NCI-H187 (cell line): Measurements from ENCODE around the gene CENPC.
"Not testable (repeated sequence)": the region's sequence is repeated elsewhere in the genome, so short reads cannot be mapped to it uniquely, and the experiment has no call there.

ENCODE experiments used
- DNase-seq, 2 experiments: peaks; one replicate each; lab custom pipeline; 2025; lab: John Stamatoyannopoulos, UW

The CENPC gene

GRCh38 chr4:67545199-67546003, at the start of gene CENPC:
Gene CENPC (minus strand): TSS chr4:67545503. CDS start chr4:67545355, 148 bp downstream.
- peak; percentile 95 to 98 for DNase-seq

GRCh38 chr4:67593741-67594175, 48.5 kb upstream of the CENPC start:
- DNase-seq, result no peak

GRCh38 chr4:67587156-67587555, 41.9 kb upstream of the CENPC start:
- no peak for DNase-seq

GRCh38 chr4:67584496-67584895, 39.2 kb upstream of the CENPC start:
- no peak for DNase-seq

- DNase-seq, result no peak
Measured at GRCh38 chr4:67581913-67582312, 36.6 kb upstream of the CENPC start.

GRCh38 chr4:67581208-67581857, 36.0 kb upstream of the CENPC start:
- DNase-seq, result no peak

- no peak for DNase-seq
Measured at GRCh38 chr4:67580577-67580976, 35.3 kb upstream of the CENPC start.

GRCh38 chr4:67576538-67576937, 31.2 kb upstream of the CENPC start:
- DNase-seq, result no peak

- no peak for DNase-seq
Measured at GRCh38 chr4:67576059-67576466, 30.8 kb upstream of the CENPC start.

- peak; percentile 57 to 72 for DNase-seq
Measured at GRCh38 chr4:67575232-67576058, 30.1 kb upstream of the CENPC start.

GRCh38 chr4:67573193-67573592, 27.9 kb upstream of the CENPC start:
- DNase-seq, result no peak

GRCh38 chr4:67571975-67572374, 26.7 kb upstream of the CENPC start:
- no peak for DNase-seq

GRCh38 chr4:67570537-67570936, 25.2 kb upstream of the CENPC start:
- no peak for DNase-seq

GRCh38 chr4:67568820-67569219, 23.5 kb upstream of the CENPC start:
- DNase-seq, result no peak

GRCh38 chr4:67566335-67566734, 21.0 kb upstream of the CENPC start:
- no peak for DNase-seq

- no peak for DNase-seq
Measured at GRCh38 chr4:67565284-67565683, 20.0 kb upstream of the CENPC start.

GRCh38 chr4:67558493-67558892, 13.2 kb upstream of the CENPC start, which contains the start of gene STAP1:
Gene STAP1 (plus strand): TSS chr4:67558727. CDS start chr4:67558810, 83 bp downstream.
- DNase-seq, result no peak

- no peak for DNase-seq
Measured at GRCh38 chr4:67556436-67556835, 11.1 kb upstream of the CENPC start.

- DNase-seq, result no peak
Measured at GRCh38 chr4:67555447-67555846, 10.1 kb upstream of the CENPC start.

- DNase-seq, result no peak
Measured at GRCh38 chr4:67554096-67554495, 8.8 kb upstream of the CENPC start.

- DNase-seq, result not testable (repeated sequence)
Measured at GRCh38 chr4:67552146-67552792, 7.0 kb upstream of the CENPC start.

- no peak for DNase-seq
Measured at GRCh38 chr4:67550857-67551256, 5.6 kb upstream of the CENPC start.
